Measurements from ENCODE around the gene PDK2.

PDK2 gene

GRCh38 chr17:50149091-50149416, 53.9 kb downstream of the PDK2 start:
- no peak for DNase-seq (ENCODE audit: low read depth in 1 of 2, low spot score in 1 of 2)

- DNase-seq (ENCODE audit: low read depth in 1 of 2, low spot score in 1 of 2), result peak in 1 of 2 donors; percentile 44
Observed at GRCh38 chr17:50149417-50150353, 54.5 kb downstream of the PDK2 start.

GRCh38 chr17:50150354-50151040, 55.3 kb downstream of the PDK2 start, which contains the start of gene PPP1R9B:
PPP1R9B (minus strand) TSS chr17:50150677; CDS start chr17:50150513, 164 bp downstream.
- DNase-seq (ENCODE audit: low read depth in 1 of 2, low spot score in 1 of 2), result no peak

GRCh38 chr17:50151041-50151936, 56.1 kb downstream of the PDK2 start:
- peak; percentile 68 to 77 for DNase-seq (ENCODE audit: low read depth in 1 of 2, low spot score in 1 of 2)

- no peak for DNase-seq (ENCODE audit: low read depth in 1 of 2, low spot score in 1 of 2)
Observed at GRCh38 chr17:50151937-50152547, 56.9 kb downstream of the PDK2 start.

- DNase-seq (ENCODE audit: low read depth in 1 of 2, low spot score in 1 of 2), result no peak
Observed at GRCh38 chr17:50152736-50153135, 57.6 kb downstream of the PDK2 start.

- no peak for DNase-seq (ENCODE audit: low read depth in 1 of 2, low spot score in 1 of 2)
Observed at GRCh38 chr17:50153650-50154575, 58.8 kb downstream of the PDK2 start.

GRCh38 chr17:50154604-50155003, 59.5 kb downstream of the PDK2 start:
- DNase-seq (ENCODE audit: low read depth in 1 of 2, low spot score in 1 of 2), result no peak

- DNase-seq (ENCODE audit: low read depth in 1 of 2, low spot score in 1 of 2), result no peak
Observed at GRCh38 chr17:50155115-50155819, 60.1 kb downstream of the PDK2 start.

GRCh38 chr17:50157891-50158290, 62.7 kb downstream of the PDK2 start:
- no peak for DNase-seq (ENCODE audit: low read depth in 1 of 2, low spot score in 1 of 2)

- DNase-seq (ENCODE audit: low read depth in 1 of 2, low spot score in 1 of 2), result peak; percentile 90 to 94
Observed at GRCh38 chr17:50161023-50161910, 66.1 kb downstream of the PDK2 start.

Data from stimulated activated CD4-positive, alpha-beta T cell treated with anti-CD3 and anti-CD28 coated beads, Interleukin-15, amount 100 ng/mL, for 1 hour (primary cell).